SHP77 (cell line): ENCODE measurements around the gene CLEC3B.
"Not testable (repeated sequence)": the region's sequence is repeated elsewhere in the genome, so short reads cannot be mapped to it uniquely, and the experiment has no call there.

Source experiments
- DNase-seq, 2 experiments: peaks; one replicate each; lab custom pipeline; 2025; lab: John Stamatoyannopoulos, UW

Gene CLEC3B

GRCh38 chr3:45035441-45036301 lies 9.6 kb downstream of the CLEC3B start:
- no peak for DNase-seq

GRCh38 chr3:45037720-45038455 lies 11.8 kb downstream of the CLEC3B start:
- DNase-seq, result peak; percentile 87 to 92

DNA sequence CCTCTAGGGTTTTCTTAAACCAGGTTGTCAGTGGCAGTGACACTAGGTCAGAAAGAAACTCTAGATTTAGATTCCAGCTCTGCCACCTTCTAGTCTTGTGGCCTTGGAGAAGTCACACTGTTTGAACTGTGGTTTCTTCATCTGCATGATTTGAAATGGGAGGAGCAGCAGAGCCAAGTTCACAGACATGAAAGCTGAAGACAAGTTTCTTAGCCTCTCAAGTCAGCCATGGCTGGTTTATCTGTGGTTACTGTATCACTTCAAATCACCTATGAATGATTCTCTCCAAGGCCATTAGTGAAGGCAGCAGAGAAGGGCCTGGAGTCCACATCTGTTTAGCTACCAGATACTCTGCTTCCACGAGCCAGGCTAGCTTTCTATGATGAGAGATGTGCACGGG lies 15.6 kb downstream of the CLEC3B start:
- no peak for DNase-seq

- DNase-seq, result no peak
These were observed 16.1 kb downstream of the CLEC3B start for GRCh38 chr3:45042162-45042561.

GRCh38 chr3:45043728-45044299 lies 17.7 kb downstream of the CLEC3B start:
- no peak for DNase-seq

GRCh38 chr3:45048244-45048643 lies 22.1 kb downstream of the CLEC3B start:
- DNase-seq, result no peak

DNA sequence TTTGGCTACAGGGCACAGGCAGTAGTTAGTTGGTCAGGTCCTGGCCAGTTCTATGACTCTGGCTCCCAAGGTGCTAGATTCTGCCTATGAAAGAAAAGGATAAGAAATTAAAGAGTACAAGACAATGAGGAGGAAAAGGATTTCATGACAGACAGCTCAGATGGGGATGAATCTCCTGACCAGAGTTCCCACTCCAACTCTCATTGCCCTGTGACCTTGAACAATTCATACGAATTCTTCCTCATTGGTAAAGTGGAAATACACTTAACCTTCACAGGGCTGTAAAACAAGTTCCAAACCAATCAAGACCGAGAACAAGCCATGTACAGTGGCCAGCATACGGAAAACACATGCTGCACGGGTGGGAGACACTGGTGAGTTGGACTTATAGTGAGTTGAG lies 23.7 kb downstream of the CLEC3B start:
- DNase-seq, result no peak

GRCh38 chr3:45051685-45052084 lies 25.6 kb downstream of the CLEC3B start:
- DNase-seq, result no peak

DNA sequence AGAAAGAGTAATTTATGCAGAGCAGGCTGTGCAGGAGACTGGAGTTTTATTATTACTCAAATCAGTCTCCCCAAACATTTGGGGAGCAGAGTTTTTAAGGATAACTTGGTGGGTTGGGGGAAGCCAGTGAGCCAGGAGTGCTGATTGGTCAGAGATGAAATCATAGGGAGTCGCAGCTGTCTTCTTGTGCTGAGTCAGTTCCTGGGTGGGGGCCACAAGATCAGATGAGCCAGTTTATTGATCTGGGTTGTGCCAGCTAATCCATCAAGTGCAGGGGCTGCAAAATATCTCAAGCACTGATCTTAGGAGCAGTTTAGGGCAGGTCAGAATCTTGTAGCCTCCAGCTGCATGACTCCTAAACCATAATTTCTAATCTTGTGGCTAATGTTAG lies 27.7 kb downstream of the CLEC3B start:
- not testable (repeated sequence) for DNase-seq

DNA sequence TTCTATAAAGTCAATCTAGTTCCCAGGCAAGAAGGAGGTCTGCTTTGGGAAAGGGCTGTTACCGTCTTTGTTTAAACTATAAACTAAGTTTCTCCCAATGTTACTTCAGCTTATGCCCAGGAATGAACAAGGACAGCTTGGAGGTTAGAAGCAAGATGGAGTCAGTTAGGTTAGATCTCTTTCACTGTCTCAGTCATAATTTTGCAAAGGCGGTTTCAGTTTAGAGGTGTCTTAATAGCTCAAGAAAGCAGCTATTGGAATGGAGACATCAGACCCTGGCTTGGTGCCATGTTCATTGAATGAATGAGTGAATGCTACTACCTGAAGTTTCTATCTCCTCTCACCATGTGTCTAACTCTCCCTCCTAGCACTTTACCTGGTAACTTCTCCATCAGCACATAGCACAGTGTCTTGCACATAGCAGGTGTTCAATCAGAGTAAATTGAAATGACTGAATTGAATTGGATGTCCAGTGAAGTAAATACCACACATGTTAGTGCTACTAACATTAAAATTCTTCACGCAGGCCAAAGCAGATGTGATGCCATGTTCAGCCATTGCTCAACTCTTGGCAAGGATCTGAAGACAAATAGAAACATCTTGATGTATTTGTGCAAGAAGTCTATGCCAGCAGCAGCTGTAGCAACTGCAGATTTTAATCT lies 28.2 kb downstream of the CLEC3B start:
- no peak for DNase-seq

DNA sequence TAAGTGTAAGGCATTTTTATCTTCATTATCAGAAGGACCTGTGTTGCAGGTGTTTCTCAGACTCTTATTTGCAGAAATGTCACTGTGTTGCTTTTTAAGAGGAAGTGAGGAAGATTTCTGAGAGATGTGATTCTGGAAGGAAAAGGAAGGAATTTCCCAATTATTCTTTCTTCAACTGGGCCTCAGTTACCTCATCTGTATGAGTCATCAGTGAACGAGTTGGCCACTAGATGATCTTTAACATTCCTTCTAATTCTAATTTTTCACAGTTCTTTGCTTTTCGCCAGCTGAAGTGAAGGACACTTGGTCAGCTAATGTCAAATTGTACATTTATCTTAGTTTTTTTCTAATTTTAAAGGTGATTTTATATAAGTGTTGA lies 28.9 kb downstream of the CLEC3B start:
- no peak for DNase-seq

- peak in 1 of 2 experiments; percentile 19 for DNase-seq
These were observed 29.5 kb downstream of the CLEC3B start for GRCh38 chr3:45055411-45056143.

GRCh38 chr3:45056608-45057301 lies 30.7 kb downstream of the CLEC3B start:
- no peak for DNase-seq

DNA sequence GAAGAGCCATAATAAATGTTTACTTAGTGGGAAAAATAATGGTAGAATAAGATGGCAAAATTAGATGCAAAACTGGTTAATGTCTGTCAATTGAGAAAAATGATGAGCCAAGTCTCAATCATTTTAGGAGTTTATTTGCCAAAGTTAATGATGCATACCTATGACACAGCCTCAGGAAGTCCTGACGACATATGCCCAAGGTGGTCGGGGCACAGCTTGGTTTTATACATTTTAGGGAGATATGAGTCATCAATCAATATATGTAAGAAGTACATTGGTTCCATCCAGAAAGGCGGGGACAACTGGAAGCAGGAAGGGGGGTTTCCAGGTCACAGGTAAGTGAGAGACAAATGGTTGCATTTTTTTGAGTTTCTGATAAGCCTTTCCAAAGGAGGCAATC lies 31.5 kb downstream of the CLEC3B start:
- no peak for DNase-seq

GRCh38 chr3:45059132-45059531 lies 33.0 kb downstream of the CLEC3B start:
- no peak for DNase-seq

DNA sequence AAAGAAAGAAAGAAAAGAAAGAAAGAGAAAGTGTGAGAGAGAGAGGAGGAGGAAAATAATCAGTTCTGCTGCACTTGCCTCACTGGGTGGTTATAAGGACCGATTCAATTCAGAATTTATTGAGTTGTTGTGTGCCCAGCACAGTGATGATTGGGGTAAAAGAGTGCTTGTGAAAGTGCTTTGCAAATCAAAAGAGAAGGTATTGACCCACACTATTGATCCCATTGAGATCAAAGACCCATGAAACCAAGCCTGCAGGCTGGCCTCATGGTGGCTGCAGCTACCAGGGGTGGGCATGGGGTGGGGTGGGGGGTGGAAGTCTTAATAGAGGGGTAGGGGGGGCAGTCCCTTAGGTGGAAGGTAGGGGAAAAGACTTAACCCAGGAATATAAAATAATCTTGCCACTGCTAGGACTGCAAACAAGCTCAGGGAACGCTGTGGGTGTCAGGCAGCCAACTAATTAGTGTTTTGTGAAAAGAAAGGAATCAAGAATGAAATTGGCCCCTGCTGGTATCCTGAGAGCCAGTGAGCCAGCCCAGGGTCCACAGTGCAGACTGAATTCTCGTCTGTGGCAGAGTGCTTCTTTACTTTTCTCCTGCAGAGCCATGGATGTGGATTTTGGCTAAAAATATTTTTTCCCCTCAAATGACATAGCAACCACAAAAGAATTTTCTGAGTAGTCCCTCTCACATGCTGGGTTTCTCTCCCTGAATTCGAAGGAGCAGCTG lies 34.2 kb downstream of the CLEC3B start:
- DNase-seq, result no peak

DNA sequence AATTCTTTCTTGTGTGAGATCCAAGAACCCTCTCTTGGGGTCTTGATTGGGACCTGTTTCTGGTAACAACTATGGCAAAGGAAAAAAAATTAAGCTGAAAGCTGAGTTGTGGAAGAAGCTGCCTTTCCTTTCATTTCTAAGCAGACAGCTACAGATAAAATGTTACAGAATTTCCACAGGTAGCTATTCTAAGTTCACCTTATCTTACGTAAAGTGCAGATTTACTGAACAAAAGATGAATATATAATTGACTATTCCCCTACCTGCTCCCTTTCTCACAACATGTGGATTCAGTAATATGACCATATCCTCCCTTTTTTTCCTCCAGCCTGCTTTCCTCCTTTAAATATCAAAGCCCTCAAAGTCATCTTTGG lies 36.6 kb downstream of the CLEC3B start:
- DNase-seq, result no peak

GRCh38 chr3:45064512-45065372 lies 38.6 kb downstream of the CLEC3B start:
- DNase-seq, result no peak

GRCh38 chr3:45065373-45065720 lies 39.2 kb downstream of the CLEC3B start:
- DNase-seq, result no peak
